DOHH2 (cell line): ENCODE measurements around the gene GMFB.

Experiments used
- CTCF ChIP-seq: fragments of 200-600 bp; sonication (generic); IDR thresholded peaks from one replicate; pipeline ENCODE4 v1.5.1; 2014; ENCODE audit warnings: antibody characterized with exemption, mild to moderate bottlenecking, low read depth, low read length; ENCODE audit not compliant: poor library complexity, severe bottlenecking
- EZH2phosphoT487 ChIP-seq: fragments of 200-600 bp; sonication (generic); IDR thresholded peaks from 2 replicates; pipeline ENCODE4 v1.6.1; 2017; ENCODE audit warnings: borderline replicate concordance, mild to moderate bottlenecking, antibody characterized with exemption, low read length, moderate library complexity, mixed read lengths

- no peak for TF ChIP-seq CTCF
- no peak for TF ChIP-seq EZH2phosphoT487
Measured at GRCh38 chr14:54480830-54481562, 7.8 kb downstream of the GMFB start.
